Activated T-cell treated with anti-CD3 and anti-CD28 coated beads for 48 hours (primary cell): ENCODE data around the gene RAB36.

ENCODE experiments used
- DNase-seq: peaks from one replicate; pipeline ENCODE4 v3.0.0-alpha.2; 2020; ENCODE audit warnings: low read depth

RAB36 gene

DNA sequence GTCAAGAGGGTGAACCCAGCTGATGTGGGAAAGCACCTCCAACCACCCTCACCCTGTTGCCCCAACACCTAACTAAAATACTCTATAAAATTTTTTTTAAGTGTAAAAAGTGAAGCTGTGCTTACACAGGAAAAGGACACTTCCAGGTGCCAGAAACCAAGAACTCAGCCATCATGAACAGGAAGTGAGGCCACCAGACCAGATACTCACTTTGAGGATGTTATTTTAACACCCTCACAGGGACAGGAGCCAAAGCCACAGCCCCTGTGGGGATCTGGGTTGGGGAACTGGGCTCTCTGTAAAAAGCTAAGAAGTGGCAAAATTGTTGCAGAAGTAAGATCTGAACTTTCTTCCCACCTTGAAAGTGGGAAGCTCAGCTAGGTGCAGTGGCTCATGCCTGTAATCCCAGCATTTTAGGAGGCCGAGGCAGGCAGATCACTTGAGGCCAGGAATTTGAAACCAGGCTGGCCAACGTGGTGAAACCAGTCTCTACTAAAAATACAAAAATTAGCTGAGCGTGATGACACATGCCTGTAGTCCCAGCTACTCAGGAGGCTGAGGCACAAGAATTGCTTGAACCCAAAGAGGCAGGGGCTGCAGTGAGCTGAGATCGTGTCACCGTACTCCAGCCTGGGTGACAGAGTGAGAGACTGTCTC, 7.2 kb upstream of the RAB36 start:
- DNase-seq = no peak

- no peak for DNase-seq
Measured at GRCh38 chr22:23138584-23139435, 6.5 kb upstream of the RAB36 start.

GRCh38 chr22:23140385-23140784, 4.9 kb upstream of the RAB36 start:
- DNase-seq = no peak

- DNase-seq = no peak
Measured at GRCh38 chr22:23142546-23143105, 2.7 kb upstream of the RAB36 start.

DNA sequence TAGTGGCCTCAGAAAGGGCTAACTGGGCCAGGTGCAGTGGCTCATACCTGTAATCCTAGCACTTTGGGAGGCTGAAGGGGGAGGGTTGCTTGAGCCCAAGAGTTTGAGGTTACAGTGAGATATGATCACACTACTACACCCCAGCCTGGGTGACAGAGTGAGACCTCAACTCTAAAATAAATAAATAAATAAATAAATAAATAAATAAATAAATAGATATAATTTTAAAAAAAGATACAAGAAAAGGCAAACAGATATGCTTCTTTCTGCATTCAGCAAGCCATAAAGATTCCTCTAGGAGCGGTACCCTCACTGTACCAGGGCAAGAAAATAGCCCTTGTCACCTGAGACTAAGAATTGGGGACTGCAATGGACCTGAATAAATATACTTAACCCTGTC, 2.2 kb upstream of the RAB36 start:
- no peak for DNase-seq

GRCh38 chr22:23144432-23144831, 845 bp upstream of the RAB36 start:
- no peak for DNase-seq

DNA sequence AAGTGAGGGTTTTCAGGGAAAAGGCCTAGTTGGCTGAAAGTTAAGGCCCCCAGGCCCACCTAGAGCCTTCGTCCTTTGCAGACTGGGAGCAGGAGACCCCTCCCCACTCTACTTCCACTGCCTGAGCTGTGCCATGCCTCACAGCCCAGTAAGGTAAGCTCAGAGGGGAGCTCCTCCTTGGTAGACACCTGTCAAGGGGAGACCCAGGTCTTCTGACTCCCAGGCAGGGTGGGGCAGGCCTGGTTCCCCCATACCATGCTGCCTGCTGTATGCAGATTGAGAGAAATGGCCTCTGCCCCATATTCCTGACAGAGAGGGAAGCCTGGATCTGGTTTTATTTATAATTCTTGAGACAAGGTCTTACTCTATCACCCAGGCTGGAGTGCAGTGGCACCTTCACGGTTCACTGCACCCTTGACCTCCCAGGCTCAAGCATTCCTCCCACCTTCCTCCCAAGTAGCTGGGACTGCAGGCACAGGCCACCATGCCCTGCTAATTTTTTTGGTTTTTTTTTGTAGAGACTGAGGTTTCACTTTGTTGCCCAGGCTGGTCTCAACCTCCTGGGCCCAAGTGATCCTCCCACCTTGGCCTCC, 697 bp downstream of the RAB36 start:
- no peak for DNase-seq

DNA sequence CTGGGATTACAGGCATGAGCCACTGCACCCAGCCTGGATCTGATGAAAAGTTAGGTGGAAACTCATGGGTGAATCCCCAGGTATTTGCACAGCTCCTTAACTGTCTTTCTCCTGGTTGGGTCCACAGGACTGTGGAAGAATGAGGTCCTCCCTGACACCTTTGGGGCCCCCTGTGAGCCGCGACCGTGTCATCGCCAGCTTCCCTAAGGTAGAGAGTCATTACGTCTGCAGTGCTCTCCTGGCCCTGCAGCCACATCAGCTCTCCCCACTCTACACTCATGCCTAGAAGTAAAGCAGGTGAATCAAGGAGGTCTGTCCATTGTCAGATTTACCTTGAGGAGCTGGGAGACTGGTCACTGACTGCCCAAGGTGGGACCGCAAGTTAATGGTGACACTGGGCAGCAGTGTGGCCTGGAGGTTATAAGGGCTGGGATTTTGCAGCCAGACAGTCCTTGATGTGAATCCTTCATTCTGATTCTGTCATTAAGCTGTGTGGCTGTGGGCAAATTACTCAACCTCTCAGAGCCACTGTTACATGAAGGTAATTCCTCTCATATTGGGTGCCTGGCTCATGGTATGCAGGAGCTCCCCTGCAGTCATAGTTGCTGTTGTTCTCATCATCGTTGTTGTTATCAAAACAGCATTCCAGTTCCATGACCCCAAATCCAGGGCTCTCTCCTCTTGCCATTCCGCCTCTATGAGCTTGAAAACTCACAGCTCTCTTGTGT, 1.4 kb downstream of the RAB36 start:
- no peak for DNase-seq

GRCh38 chr22:23147617-23148387, 2.5 kb downstream of the RAB36 start:
- no peak for DNase-seq

DNA sequence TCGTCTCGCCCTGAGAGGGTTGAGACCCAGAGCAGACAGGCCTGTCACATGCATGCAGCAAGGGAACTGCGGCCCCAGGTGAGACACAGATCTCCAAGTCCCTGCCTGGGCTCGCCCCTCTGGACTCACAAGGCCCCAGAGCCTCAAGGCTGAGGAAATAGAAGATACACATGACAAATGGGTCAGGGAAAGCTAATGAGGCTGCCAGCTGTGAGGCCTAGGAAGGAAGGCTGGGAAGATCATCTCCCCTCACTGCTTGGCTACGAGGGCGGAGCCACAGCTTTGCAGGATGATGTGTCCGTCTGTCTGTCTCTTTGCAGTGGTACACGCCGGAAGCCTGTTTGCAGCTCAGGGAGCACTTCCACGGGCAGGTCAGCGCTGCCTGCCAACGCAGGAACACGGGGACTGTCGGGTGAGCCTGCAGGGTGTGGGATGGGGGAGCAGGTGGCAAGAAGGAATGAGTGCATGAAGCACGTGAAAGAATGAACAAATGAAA, 4.5 kb downstream of the RAB36 start:
- no peak for DNase-seq

DNA sequence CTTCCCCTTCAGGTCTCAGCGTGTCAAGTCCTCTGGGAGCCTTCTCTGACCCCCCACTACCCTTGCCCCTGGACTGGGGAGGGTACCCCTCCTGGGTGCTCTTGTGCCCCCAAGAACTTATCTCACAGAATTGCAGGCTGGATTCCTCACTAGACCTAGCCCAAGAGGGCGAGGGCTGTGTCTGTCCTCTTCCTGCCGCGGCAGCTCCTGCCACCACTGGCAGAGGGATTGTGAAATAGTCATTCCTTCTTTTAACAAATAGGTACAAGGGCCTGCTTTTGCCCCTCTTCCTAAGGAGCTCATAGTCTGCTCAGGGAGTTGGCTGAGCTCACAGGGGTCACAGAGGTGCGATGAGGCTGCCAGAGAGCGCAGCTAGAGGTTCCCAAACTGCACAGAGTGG, 5.5 kb downstream of the RAB36 start:
- no peak for DNase-seq

- no peak for DNase-seq
Measured at GRCh38 chr22:23151827-23152226, 6.5 kb downstream of the RAB36 start.

GRCh38 chr22:23152238-23153114, 7.2 kb downstream of the RAB36 start:
- DNase-seq = no peak

DNA sequence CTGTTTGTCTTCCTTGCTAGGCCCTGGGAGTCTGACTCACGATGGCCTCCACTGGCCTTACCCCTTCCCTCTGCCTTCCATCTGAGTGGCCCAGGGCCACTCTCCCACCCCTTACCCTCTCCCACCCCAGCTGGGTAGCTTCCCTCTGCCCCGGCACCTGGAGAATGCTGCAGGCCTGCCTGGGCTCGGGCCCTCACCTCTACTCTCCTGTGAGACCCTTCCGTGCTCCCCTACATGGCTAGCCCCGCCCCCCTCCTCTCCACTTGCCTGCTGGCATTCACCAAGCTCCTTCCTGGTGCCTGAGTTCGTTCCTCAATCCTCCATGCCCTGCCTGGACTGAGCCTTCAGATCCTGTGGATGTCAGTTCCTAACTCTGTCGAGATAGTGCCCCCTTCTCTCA, 8.7 kb downstream of the RAB36 start:
- no peak for DNase-seq

GRCh38 chr22:23154461-23154860, 9.2 kb downstream of the RAB36 start:
- no peak for DNase-seq

GRCh38 chr22:23155143-23155542, 9.9 kb downstream of the RAB36 start:
- DNase-seq = no peak

DNA sequence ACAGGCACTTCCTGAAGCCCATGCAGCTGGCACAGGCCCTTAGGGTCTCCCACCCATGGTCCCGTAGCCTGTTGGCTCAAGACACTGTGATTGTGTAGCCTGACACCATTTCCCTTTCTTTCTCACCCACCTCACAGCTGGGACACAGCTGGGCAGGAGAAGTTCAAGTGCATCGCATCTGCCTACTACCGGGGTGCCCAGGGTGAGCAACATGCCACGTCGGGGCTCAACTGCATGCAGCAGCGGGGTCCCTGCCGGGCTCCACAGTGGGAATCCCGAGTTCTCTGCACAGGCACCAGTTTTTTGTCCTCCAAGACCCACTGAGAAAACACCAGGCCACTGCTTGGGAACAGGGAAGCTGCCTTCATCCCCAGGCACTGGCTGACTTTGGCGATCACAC, 10.6 kb downstream of the RAB36 start:
- no peak for DNase-seq

DNA sequence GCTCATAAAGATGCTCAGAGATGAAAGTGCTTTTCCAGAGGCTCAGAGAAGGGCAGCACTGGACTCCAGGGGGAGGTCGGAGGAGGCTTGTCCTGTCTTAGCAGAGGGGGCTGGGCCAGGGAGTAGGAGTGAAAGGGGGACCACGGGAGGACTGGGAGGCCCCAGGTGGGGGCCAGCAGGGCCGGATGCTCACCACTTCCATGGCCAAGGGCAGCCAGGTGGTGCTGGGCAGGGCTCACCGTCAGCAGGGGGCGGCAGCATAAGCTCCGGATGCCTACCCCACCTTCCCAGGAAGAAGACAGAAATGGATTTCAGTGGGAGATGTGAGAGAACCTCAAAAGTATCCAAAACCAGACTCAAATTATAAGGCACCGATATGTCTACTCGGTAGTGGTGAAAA, 11.0 kb downstream of the RAB36 start:
- no peak for DNase-seq

GRCh38 chr22:23157560-23158515, 12.6 kb downstream of the RAB36 start:
- no peak for DNase-seq
